MCF 10A (cell line): Measurements from ENCODE around the gene CDK18. TPM values are rescaled to one million over a fixed set of nuclear protein-coding genes. Genes with fewer than 3 reads are reported as not detected.
A peak's percentile ranks its signal among the peaks of the same experiment; 100 is the strongest.
"Not testable (repeated sequence)": the region's sequence is repeated elsewhere in the genome, so short reads cannot be mapped to it uniquely, and the experiment has no call there.

Experiments
- BruUV-seq: library from RNA; stranded (reverse); fragments of 400-500 nt; replicated peaks from 2 replicates; lab custom pipeline; 2021; lab: Mats Ljungman, UMichigan
- CTCF ChIA-PET: fragments of 300-600 bp; sonication (Branson Sonifier 250); formaldehyde crosslinking; extraction: SDS; loops from one replicate; lab custom pipeline; 2021; ENCODE audit warnings: antibody characterized with exemption, inconsistent platforms; lab: Yijun Ruan, JAX
- POLR2A ChIA-PET: fragments of 300-600, 350-650 bp; sonication (Branson Sonifier 250); formaldehyde crosslinking; extraction: SDS; loops from one replicate; lab custom pipeline; 2020; ENCODE audit warnings: antibody characterized with exemption, inconsistent platforms; lab: Yijun Ruan, JAX
- DNase-seq: peaks from one replicate; pipeline ENCODE4 v3.0.0-alpha.2; 2018; ENCODE audit not compliant: unreplicated experiment
- H3K27ac Mint-ChIP-seq: one replicate; pipeline ENCODE4 v1.8.0; 2022; ENCODE audit warnings: mild to moderate bottlenecking, low read depth, mixed read lengths; ENCODE audit not compliant: unreplicated experiment
- H3K27me3 Mint-ChIP-seq: one replicate; pipeline ENCODE4 v1.8.0; 2022; ENCODE audit warnings: mixed read lengths; ENCODE audit not compliant: insufficient read depth, unreplicated experiment
- H3K36me3 Mint-ChIP-seq: one replicate; pipeline ENCODE4 v1.8.0; 2022; ENCODE audit warnings: mild to moderate bottlenecking, moderate library complexity, mixed read lengths; ENCODE audit not compliant: insufficient read depth, unreplicated experiment
- H3K4me1 Mint-ChIP-seq: one replicate; pipeline ENCODE4 v1.8.0; 2022; ENCODE audit warnings: mixed read lengths; ENCODE audit not compliant: insufficient read depth, unreplicated experiment
- H3K4me3 Mint-ChIP-seq: one replicate; pipeline ENCODE4 v1.8.0; 2022; ENCODE audit warnings: mild to moderate bottlenecking, moderate library complexity, mixed read lengths; ENCODE audit not compliant: unreplicated experiment
- H3K9me3 Mint-ChIP-seq: one replicate; pipeline ENCODE4 v1.8.0; 2022; ENCODE audit warnings: mixed read lengths; ENCODE audit not compliant: unreplicated experiment
- CTCF ChIP-seq: fragments of 200-600 bp; IDR thresholded peaks from one replicate; pipeline ENCODE4 v1.8.0; 2022; ENCODE audit warnings: antibody characterized with exemption, mild to moderate bottlenecking; ENCODE audit not compliant: unreplicated experiment
- intact Hi-C: fragments of 100-400 bp; cut with micrococcal nuclease; formaldehyde crosslinking; loops from 2 replicates; pipeline ENCODE4 v1.14.1; 2022
- total RNA-seq: library from RNA; stranded (reverse); gene quantifications from 2 replicates; pipeline ENCODE4 v1.2.3, GENCODE V29; 2022

Gene CDK18
- total RNA-seq, 1 experiment from 2014 or later = 6.8 TPM

DNA sequence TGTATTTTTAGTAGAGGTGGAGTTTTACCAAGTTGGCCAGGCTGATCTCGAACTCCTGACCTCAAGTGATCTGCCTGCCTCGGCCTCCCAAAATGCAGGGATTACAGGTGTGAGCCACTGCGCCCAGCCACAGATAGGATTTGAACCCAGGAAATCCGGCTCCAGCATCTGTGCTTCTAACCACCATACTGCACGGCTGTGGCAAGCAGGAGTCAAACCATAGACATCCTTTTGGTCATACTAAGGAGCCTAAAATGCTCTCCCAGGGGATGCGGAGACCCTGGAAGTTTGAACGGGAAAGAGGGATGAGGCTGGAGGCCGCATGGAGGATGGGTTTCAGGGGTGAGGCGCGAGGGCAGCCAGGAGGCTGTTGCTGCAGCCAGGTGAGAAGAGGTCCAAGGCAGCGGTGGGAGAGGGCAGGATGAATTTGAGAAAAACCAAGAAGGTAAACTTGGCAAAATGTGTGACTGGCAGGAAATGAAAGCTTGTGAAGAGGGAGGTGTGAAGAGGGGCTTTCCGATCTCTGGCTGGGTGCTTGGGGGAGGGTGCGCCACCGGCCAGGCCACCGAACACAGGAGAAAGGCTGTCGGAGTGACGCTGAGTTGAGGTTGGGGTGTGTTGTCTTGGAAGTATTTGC, 24.0 kb upstream of the CDK18 start:
- POLR2A ChIA-PET = no interaction called here
- Mint-ChIP-seq H3K4me1 (peaks cover 15% of the 10 kb centered on the region), H3K4me3 (no peak overlapping the region), H3K36me3 (no peaks in the 10 kb centered on the region), H3K27me3 (peaks cover 49% of the 10 kb centered on the region), H3K9me3 (no peaks in the 10 kb centered on the region), H3K27ac (no peak overlapping the region)
- BruUV-seq = no TSS peak
- CTCF ChIA-PET = interaction anchor here (0.5 to 37.5 kb wide), 6 partner anchors 7 to 145 kb away, joined by 3 to 1608 read pairs (median 82); partner anchors contain the start of gene KLHDC8A
- intact Hi-C loops = no loop called here
- no peak for DNase-seq
- TF ChIP-seq CTCF = no peak

- no peak overlapping the region for H3K27ac Mint-ChIP-seq
- no peak for TF ChIP-seq CTCF
Observed at GRCh38 chr1:205481218-205481617, 23.3 kb upstream of the CDK18 start.

DNA sequence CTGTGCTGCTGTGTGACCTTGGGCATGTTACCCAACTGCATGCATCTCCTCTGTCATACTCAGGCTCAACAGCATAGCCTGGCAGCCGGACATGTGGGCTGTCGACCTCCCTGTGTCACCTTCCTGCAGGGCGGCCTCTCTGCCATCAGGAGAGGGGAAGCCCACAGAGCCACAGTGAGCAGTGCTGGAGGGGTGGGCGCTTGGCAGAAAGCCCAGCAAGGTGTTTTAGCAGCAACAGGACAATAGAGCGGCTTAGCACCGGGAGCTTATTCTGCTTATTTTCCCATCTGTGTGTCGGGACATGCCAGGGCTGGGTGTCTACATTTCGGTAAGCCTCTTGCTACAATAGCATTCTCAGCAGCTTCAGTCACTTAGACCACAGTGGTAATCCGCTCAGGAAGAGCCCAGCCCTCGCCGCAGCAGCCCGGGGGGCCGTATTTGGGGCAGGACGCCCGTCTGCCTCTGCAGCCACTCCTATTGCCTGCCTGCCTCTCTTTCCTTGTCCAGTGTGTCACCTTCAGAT, 22.8 kb upstream of the CDK18 start:
- Mint-ChIP-seq H3K36me3 (no peaks in the 10 kb centered on the region), H3K27me3 (peaks cover 49% of the 10 kb centered on the region), H3K9me3 (no peaks in the 10 kb centered on the region), H3K27ac (no peak overlapping the region), H3K4me3 (no peak overlapping the region), H3K4me1 (peaks cover 12% of the 10 kb centered on the region)
- CTCF ChIA-PET = interaction anchor here (0.5 to 37.5 kb wide), 17 partner anchors 16 to 631 kb away, joined by 3 to 1608 read pairs (median 4); partner anchors contain the start of genes KLHDC8A and LEMD1
- no peak for TF ChIP-seq CTCF
- POLR2A ChIA-PET = interaction anchor here (0.7 to 1.6 kb wide), 3 partner anchors 41 to 105 kb away, joined by 4 to 5 read pairs (median 4); no protein-coding TSS in a partner anchor
- peak; percentile 61 for DNase-seq
- BruUV-seq = no TSS peak
- intact Hi-C loops = no loop called here

More at GRCh38 chr1:205481218-205481617, 23.3 kb upstream of the CDK18 start:
- ChIA-PET POLR2A (interaction anchor here (1.0 kb wide), 1 partner anchor 84 kb away, joined by 4 read pairs; no protein-coding TSS in a partner anchor), CTCF (interaction anchor here (1.4 to 37.5 kb wide), 8 partner anchors 6 to 126 kb away, joined by 5 to 1608 read pairs (median 198); partner anchors contain the start of genes KLHDC8A and LEMD1)
- Mint-ChIP-seq H3K4me1 (peaks cover 15% of the 10 kb centered on the region), H3K36me3 (no peaks in the 10 kb centered on the region), H3K4me3 (no peak overlapping the region), H3K27me3 (peaks cover 49% of the 10 kb centered on the region), H3K9me3 (no peaks in the 10 kb centered on the region)
- no peak for DNase-seq
- BruUV-seq = no TSS peak
- intact Hi-C loops = no loop called here

DNA sequence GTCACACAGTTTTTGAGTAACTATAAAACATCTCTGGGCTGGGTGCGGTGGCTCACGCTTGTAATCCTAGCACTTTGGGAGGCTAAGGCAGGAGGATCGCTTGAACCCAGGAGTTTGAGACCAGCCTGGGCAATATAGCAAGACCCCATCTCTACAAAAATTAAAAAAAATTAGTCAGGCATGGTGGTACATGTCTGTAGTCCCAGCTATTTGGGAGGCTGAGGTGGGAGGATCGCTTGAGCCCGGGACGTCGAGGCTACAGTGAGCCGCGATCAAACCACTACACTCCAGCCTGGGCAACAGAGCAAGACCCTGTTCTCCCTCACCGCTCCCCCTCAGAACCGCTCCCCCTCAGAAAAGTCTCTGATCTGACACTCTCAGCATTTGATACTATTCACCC, 21.9 kb upstream of the CDK18 start:
- DNase-seq, intact Hi-C loops, H3K4me3 Mint-ChIP-seq, H3K27ac Mint-ChIP-seq, H3K36me3 Mint-ChIP-seq, BruUV-seq, H3K4me1 Mint-ChIP-seq, H3K9me3 Mint-ChIP-seq: not testable (repeated sequence)
- POLR2A ChIA-PET = interaction anchor here (0.7 to 4.4 kb wide), 4 partner anchors 42 to 129 kb away, joined by 4 to 24 read pairs (median 6); no protein-coding TSS in a partner anchor
- CTCF ChIA-PET = interaction anchor here (0.6 to 37.5 kb wide), 21 partner anchors 15 to 231 kb away, joined by 3 to 1608 read pairs (median 4); partner anchors contain the start of genes KLHDC8A and LEMD1
- peaks cover 49% of the 10 kb centered on the region for H3K27me3 Mint-ChIP-seq
